ENCODE results near the gene ZNF672.

- TF ChIP-seq CTCF (IDR thresholded peaks at IDR 0.05; ENCODE audit: low read depth, low read length, poor library complexity, severe bottlenecking) (no peak), EZH2phosphoT487 (IDR thresholded peaks at IDR 0.05; ENCODE audit: borderline replicate concordance, low read length) (no peak)
Measured at GRCh38 chr1:248792342-248792741, 45.7 kb upstream of the ZNF672 start.
